GM12878 (cell line): ENCODE data around the gene PHLPP1. TPM values are rescaled to one million over a fixed set of nuclear protein-coding genes. Genes with fewer than 3 reads are reported as not detected.

Experiments
- ATAC-seq: fragments of 200-7000 bp; cut with Tn5 transposase; 3 replicates; pipeline ENCODE4 v1.9.1; 2020; ENCODE audit warnings: mild to moderate bottlenecking, moderate library complexity
- BruUV-seq: library from RNA; stranded (reverse); fragments of 400-500 nt; replicated peaks from 2 replicates; lab custom pipeline; 2021; lab: Mats Ljungman, UMichigan
- CTCF ChIA-PET: fragments of 300-600 bp; sonication (Branson Sonifier 250); formaldehyde crosslinking; extraction: SDS; loops from one replicate; lab custom pipeline; 2021; ENCODE audit warnings: inconsistent platforms; lab: Yijun Ruan, JAX
- POLR2A ChIA-PET: fragments of 350-600 bp; formaldehyde crosslinking; extraction: SDS; loops from one replicate; lab custom pipeline; 2021; ENCODE audit warnings: inconsistent platforms; lab: Charles Lee
- RAD21 ChIA-PET: fragments of 300-600 bp; sonication (Branson Sonifier 250); formaldehyde crosslinking; loops from one replicate; lab custom pipeline; 2023; ENCODE audit warnings: antibody characterized with exemption; ENCODE audit not compliant: unreplicated experiment; lab: Charles Lee
- SMC1A ChIA-PET: fragments of 300-600 bp; sonication (Branson Sonifier 250); formaldehyde crosslinking; loops from one replicate; lab custom pipeline; 2023; ENCODE audit not compliant: unreplicated experiment, uncharacterized antibody; lab: Charles Lee
- DNase-seq: peaks from one replicate; pipeline ENCODE4 v3.0.0-alpha.2; 2011; ENCODE audit warnings: low read depth, low spot score
- FAIRE-seq: peaks from 3 replicates; lab custom pipeline; 2011; peaks lifted over from hg19 to GRCh38; lab: Jason Lieb, UNC
- H2AFZ ChIP-seq: 2 replicates; pipeline ENCODE4 v1.6.0; 2011; ENCODE audit warnings: low read depth, low read length, control low read depth; ENCODE audit not compliant: control insufficient read depth
- H3K27ac ChIP-seq: 2 replicates; pipeline ENCODE4 v1.5.1; 2011; ENCODE audit warnings: control low read depth; ENCODE audit not compliant: control insufficient read depth, insufficient read depth
- H3K27me3 ChIP-seq, 2 experiments: replicated peaks in 1 of 2; 2 replicates each; pipeline versions ENCODE4 v1.6.0 to v1.6.1; 2011; ENCODE audit warnings: low read length in 1 of 2; ENCODE audit not compliant: control insufficient read depth in 2 of 2, insufficient read depth in 2 of 2
- H3K36me3 ChIP-seq, 2 experiments: 2 replicates each; pipeline ENCODE4 v1.5.1; 2011; ENCODE audit warnings: low read length in 1 of 2; ENCODE audit not compliant: control insufficient read depth in 2 of 2, insufficient read depth in 2 of 2
- H3K4me1 ChIP-seq: 2 replicates; pipeline ENCODE4 v1.6.1; 2011; ENCODE audit warnings: mild to moderate bottlenecking, low read length, moderate library complexity, mixed read lengths; ENCODE audit not compliant: control insufficient read depth, insufficient read depth
- H3K4me2 ChIP-seq: 2 replicates; pipeline ENCODE4 v1.6.0; 2011; ENCODE audit warnings: control low read depth; ENCODE audit not compliant: control insufficient read depth, insufficient read depth
- H3K4me3 ChIP-seq: fragments of 200-600 bp; sonication (generic); 2 replicates; pipeline ENCODE4 v1.5.1; 2016
- H3K79me2 ChIP-seq: 2 replicates; pipeline ENCODE4 v1.6.0; 2011; ENCODE audit warnings: low read length; ENCODE audit not compliant: control insufficient read depth, insufficient read depth
- H3K9ac ChIP-seq: 2 replicates; pipeline ENCODE4 v1.8.0; 2011; ENCODE audit warnings: low read length, control low read depth, mixed read lengths; ENCODE audit not compliant: control insufficient read depth, insufficient read depth
- H3K9me3 ChIP-seq: replicated peaks from 3 replicates; pipeline ENCODE4 v1.5.1; 2011; ENCODE audit warnings: mild to moderate bottlenecking, low read length; ENCODE audit not compliant: control insufficient read depth, insufficient read depth
- H4K20me1 ChIP-seq: 2 replicates; pipeline ENCODE4 v1.6.0; 2011; ENCODE audit not compliant: control insufficient read depth, insufficient read depth
- BHLHE40 ChIP-seq, 2 experiments: fragments of 450-650 bp in 1 of 2; IDR thresholded peaks; 2 replicates each; pipeline ENCODE4 v1.6.1; 2011 to 2017; ENCODE audit warnings: low read depth in 2 of 2, borderline replicate concordance in 1 of 2, improper control_type of control experiment in 1 of 2, low read length in 1 of 2, mild to moderate bottlenecking in 1 of 2
- IKZF2 ChIP-seq, 2 experiments: fragments of 450-650 bp; IDR thresholded peaks; 2 replicates each; pipeline ENCODE4 v1.6.1; 2017; ENCODE audit warnings: mild to moderate bottlenecking in 2 of 2, moderate library complexity in 2 of 2
- IRF4 ChIP-seq: IDR thresholded peaks from 2 replicates; pipeline ENCODE4 v1.6.1; 2011; ENCODE audit warnings: low read depth, low read length
- SPI1 ChIP-seq: IDR thresholded peaks from 2 replicates; pipeline ENCODE4 v1.6.1; 2011; ENCODE audit warnings: low read depth, mild to moderate bottlenecking, low read length, moderate library complexity, borderline replicate concordance; ENCODE audit not compliant: insufficient read depth
- WGBS: methylation state at CpG from one replicate; pipeline ENCODE4 v1.1.6; 2016; ENCODE audit warnings: low lambda C conversion rate; ENCODE audit not compliant: insufficient replicate concordance, insufficient coverage; ENCODE audit errors: missing lambda C conversion rate; 5-methylcytosine and 5-hydroxymethylcytosine counted together
- in situ Hi-C: fragments of 300-500 bp; cut with MboI; formaldehyde crosslinking; loops from 9 replicates; pipeline ENCODE4 v1.14.3; 2018; ENCODE audit warnings: mixed read lengths
- intact Hi-C: fragments of 100-400 bp; cut with micrococcal nuclease; formaldehyde crosslinking; loops from one replicate; pipeline ENCODE4 v1.14.2; 2022; ENCODE audit not compliant: unreplicated experiment
- polyA plus RNA-seq, 11 experiments: library from polyadenylated mRNA; depleted of rRNA in 4 of 11; unstranded in 6 of 11; stranded (reverse) in 5 of 11; fragments of >200 nt; fragmentation: Nextera tagmentation in 4 of 11; fragmentation: Illumina TruSeq in 1 of 11; extraction: Ambion mirVana in 4 of 11; extraction: Trizol in 1 of 11; gene quantifications; 1 replicate in 1 of 11; 2 replicates in 10 of 11; pipeline versions ENCODE4 v1.2.1 to v1.2.3, GENCODE V29; 2011 to 2016; ENCODE audit warnings: inconsistent platforms in 2 of 11, missing spikeins in 2 of 11, low read depth in 1 of 11
- total RNA-seq, 4 experiments: library from RNA; depleted of rRNA in 3 of 4; stranded (reverse); fragments of >200 nt in 3 of 4; fragmentation: Illumina TruSeq in 1 of 4; extraction: Trizol in 1 of 4; gene quantifications; 2 replicates each; pipeline versions ENCODE4 v1.2.1 to v1.2.3, GENCODE V29; 2013 to 2021
- TF ChIP-seq, protein P1 (sequence below): IDR thresholded peaks from 2 replicates; pipeline ENCODE4 v1.6.1; 2012; ENCODE audit warnings: mild to moderate bottlenecking, low read depth, low read length

Gene PHLPP1
- total and polyA plus RNA-seq, 10 of the 15 experiments (the other 5 are each of a cell fraction or from before 2014, with no cell fraction given) = 0.42 to 7.0 (median 1.9) TPM

- peak overlapping the region; percentile 48 for H3K4me2 ChIP-seq
- H3K4me3 ChIP-seq = peak overlapping the region; percentile 63
- H3K79me2 ChIP-seq = peaks cover 32% of the 10 kb centered on the region
- peak overlapping the region; percentile 64 for H3K9ac ChIP-seq
- no peaks in the 10 kb centered on the region for H3K36me3 ChIP-seq
- TF ChIP-seq BHLHE40 (IDR thresholded peaks at IDR 0.05; ENCODE audit: borderline replicate concordance in 1 of 2, low read depth in 2 of 2, low read length in 1 of 2) (peak; percentile 26 to 63; a peak in 1 of 4 replicates), IKZF2 (IDR thresholded peaks at IDR 0.05) (peak in 1 of 2 experiments; percentile 15; a peak in 2 of 4 replicates), IRF4 (0 out of 2 replicates have a peak, but pooled peaks have one; percentile 11), SPI1 (0 out of 2 replicates have a peak, but pooled peaks have one; percentile 1)
- TF ChIP-seq, protein P1, sequence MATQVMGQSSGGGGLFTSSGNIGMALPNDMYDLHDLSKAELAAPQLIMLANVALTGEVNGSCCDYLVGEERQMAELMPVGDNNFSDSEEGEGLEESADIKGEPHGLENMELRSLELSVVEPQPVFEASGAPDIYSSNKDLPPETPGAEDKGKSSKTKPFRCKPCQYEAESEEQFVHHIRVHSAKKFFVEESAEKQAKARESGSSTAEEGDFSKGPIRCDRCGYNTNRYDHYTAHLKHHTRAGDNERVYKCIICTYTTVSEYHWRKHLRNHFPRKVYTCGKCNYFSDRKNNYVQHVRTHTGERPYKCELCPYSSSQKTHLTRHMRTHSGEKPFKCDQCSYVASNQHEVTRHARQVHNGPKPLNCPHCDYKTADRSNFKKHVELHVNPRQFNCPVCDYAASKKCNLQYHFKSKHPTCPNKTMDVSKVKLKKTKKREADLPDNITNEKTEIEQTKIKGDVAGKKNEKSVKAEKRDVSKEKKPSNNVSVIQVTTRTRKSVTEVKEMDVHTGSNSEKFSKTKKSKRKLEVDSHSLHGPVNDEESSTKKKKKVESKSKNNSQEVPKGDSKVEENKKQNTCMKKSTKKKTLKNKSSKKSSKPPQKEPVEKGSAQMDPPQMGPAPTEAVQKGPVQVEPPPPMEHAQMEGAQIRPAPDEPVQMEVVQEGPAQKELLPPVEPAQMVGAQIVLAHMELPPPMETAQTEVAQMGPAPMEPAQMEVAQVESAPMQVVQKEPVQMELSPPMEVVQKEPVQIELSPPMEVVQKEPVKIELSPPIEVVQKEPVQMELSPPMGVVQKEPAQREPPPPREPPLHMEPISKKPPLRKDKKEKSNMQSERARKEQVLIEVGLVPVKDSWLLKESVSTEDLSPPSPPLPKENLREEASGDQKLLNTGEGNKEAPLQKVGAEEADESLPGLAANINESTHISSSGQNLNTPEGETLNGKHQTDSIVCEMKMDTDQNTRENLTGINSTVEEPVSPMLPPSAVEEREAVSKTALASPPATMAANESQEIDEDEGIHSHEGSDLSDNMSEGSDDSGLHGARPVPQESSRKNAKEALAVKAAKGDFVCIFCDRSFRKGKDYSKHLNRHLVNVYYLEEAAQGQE = no peak
- TF ChIP-seq, all 136 proteins: peak for 4
- H3K4me1 ChIP-seq = 0 out of 2 replicates have a peak, but pooled peaks cover 2% of the 10 kb centered on the region
- no peak overlapping the region for H3K27ac ChIP-seq
- ATAC-seq (peak; percentile 4), DNase-seq (no peak), FAIRE-seq (no peak)
- intact Hi-C loops = loop anchor here (10.0 kb wide), 4 partner anchors 193 to 717 kb away; partner anchors contain the start of gene ZCCHC2
- WGBS = 2% methylated on average over 16 of the region's 16 CpGs
- ChIA-PET RAD21 (interaction anchor here (0.6 to 2.5 kb wide), 8 partner anchors 11 to 437 kb away, joined by 3 to 34 read pairs (median 4); no protein-coding TSS in a partner anchor), CTCF (interaction anchor here (0.6 to 6.6 kb wide), 12 partner anchors 9 to 296 kb away, joined by 3 to 57 read pairs (median 3); no protein-coding TSS in a partner anchor), POLR2A (no interaction called here), SMC1A (interaction anchor here (0.7 to 2.0 kb wide), 13 partner anchors 61 to 265 kb away, joined by 3 to 9 read pairs (median 3); no protein-coding TSS in a partner anchor)
- H3K9me3 ChIP-seq = no peaks in the 10 kb centered on the region
- no TSS peak for BruUV-seq
- peak overlapping the region; percentile 22 for H2AFZ ChIP-seq
- in situ Hi-C loops = loop anchor here (10.0 to 25.0 kb wide), 3 partner anchors 237 to 707 kb away; partner anchors contain the start of gene VPS4B
- no peaks in the 10 kb centered on the region for H4K20me1 ChIP-seq
- no peaks in the 10 kb centered on the region for H3K27me3 ChIP-seq
These were observed 2.0 kb downstream of the PHLPP1 start for GRCh38 chr18:62717169-62717924.
